HepG2 (cell line): Measurements from ENCODE around the gene FKBP10. TPM values are rescaled to one million over a fixed set of nuclear protein-coding genes. Genes with fewer than 3 reads are reported as not detected.

Experiments
- AKAP8 ChIP-seq: sonication (generic); formaldehyde crosslinking; IDR thresholded peaks from 2 replicates; pipeline ENCODE4 v1.5.1; 2020; ENCODE audit warnings: mild to moderate bottlenecking, missing genetic modification reagents
- ELF3 ChIP-seq: IDR thresholded peaks from 2 replicates; pipeline ENCODE4 v1.6.1; 2016; ENCODE audit warnings: missing genetic modification reagents, missing compliant biosample characterization
- MEF2D ChIP-seq: sonication (generic); formaldehyde crosslinking; IDR thresholded peaks from 2 replicates; pipeline ENCODE4 v1.5.1; 2020; ENCODE audit warnings: mild to moderate bottlenecking, missing genetic modification reagents
- TCF7 ChIP-seq: sonication (generic); IDR thresholded peaks from 2 replicates; pipeline ENCODE4 v1.6.1; 2016; ENCODE audit warnings: antibody characterized with exemption, low read depth
- ZFP91 ChIP-seq: sonication (generic); formaldehyde crosslinking; IDR thresholded peaks from 2 replicates; pipeline ENCODE4 v1.9.0; 2022; ENCODE audit warnings: missing genetic modification reagents, mild to moderate bottlenecking, borderline replicate concordance
- ZNF160 ChIP-seq: sonication (generic); formaldehyde crosslinking; IDR thresholded peaks from 2 replicates; pipeline ENCODE4 v1.8.0; 2022; ENCODE audit warnings: mild to moderate bottlenecking, inconsistent platforms, missing genetic modification reagents
- ZNF180 ChIP-seq: sonication (generic); formaldehyde crosslinking; IDR thresholded peaks from 2 replicates; pipeline ENCODE4 v1.4.0; 2020; ENCODE audit warnings: low read depth, missing genetic modification reagents, borderline replicate concordance
- ZNF414 ChIP-seq: sonication (generic); formaldehyde crosslinking; IDR thresholded peaks from 2 replicates; pipeline ENCODE4 v1.5.0; 2020; ENCODE audit warnings: missing genetic modification reagents
- ZNF562 ChIP-seq: sonication (generic); formaldehyde crosslinking; IDR thresholded peaks from 2 replicates; pipeline ENCODE4 v1.8.0; 2022; ENCODE audit warnings: missing genetic modification reagents, borderline replicate concordance
- ZNF614 ChIP-seq: IDR thresholded peaks from 2 replicates; pipeline ENCODE4 v1.6.1; 2018; ENCODE audit warnings: missing biosample characterization, missing genetic modification reagents, inconsistent platforms, borderline replicate concordance
- ZNF83 ChIP-seq: sonication (generic); formaldehyde crosslinking; IDR thresholded peaks from 2 replicates; pipeline ENCODE4 v1.4.0; 2020; ENCODE audit warnings: missing genetic modification reagents, mild to moderate bottlenecking, borderline replicate concordance
- polyA plus RNA-seq, 8 experiments: library from polyadenylated mRNA; depleted of rRNA in 3 of 8; stranded (reverse) in 7 of 8; unstranded in 1 of 8; fragments of >200 nt; fragmentation: Illumina TruSeq in 4 of 8; extraction: Trizol in 4 of 8; gene quantifications; 2 replicates each; pipeline versions ENCODE4 v1.2.1 to v1.2.3, GENCODE V29; 2011 to 2016; ENCODE audit warnings: low read depth in 4 of 8, missing spikeins in 1 of 8, mixed read lengths in 1 of 8; ENCODE audit not compliant: insufficient read depth in 1 of 8
- total RNA-seq, 5 experiments: library from RNA; depleted of rRNA; stranded (reverse); fragments of >200 nt; fragmentation: Illumina TruSeq; extraction: Trizol; gene quantifications; 2 replicates each; pipeline ENCODE4 v1.2.3, GENCODE V29; 2016; ENCODE audit warnings: low read depth in 1 of 5
- TF ChIP-seq, protein P1 (sequence below): sonication (generic); formaldehyde crosslinking; IDR thresholded peaks from 2 replicates; pipeline ENCODE4 v1.4.0; 2020; ENCODE audit warnings: missing genetic modification reagents
- TF ChIP-seq, protein P2 (sequence below): sonication (generic); formaldehyde crosslinking; IDR thresholded peaks from 2 replicates; pipeline ENCODE4 v1.5.0; 2020; ENCODE audit warnings: mild to moderate bottlenecking, missing genetic modification reagents
- TF ChIP-seq, protein P3 (sequence below): sonication (generic); formaldehyde crosslinking; IDR thresholded peaks from 2 replicates; pipeline ENCODE4 v1.5.1; 2020; ENCODE audit warnings: missing genetic modification reagents, mild to moderate bottlenecking, borderline replicate concordance
- TF ChIP-seq, protein P4 (sequence below), 2 experiments: sonication (generic) in 1 of 2; formaldehyde crosslinking in 1 of 2; IDR thresholded peaks; 2 replicates each; pipeline versions ENCODE4 v1.4.0 to v1.6.1; 2018 to 2020; ENCODE audit warnings: missing genetic modification reagents in 2 of 2, borderline replicate concordance in 1 of 2, low read depth in 1 of 2, mild to moderate bottlenecking in 1 of 2, missing biosample characterization in 1 of 2

Gene FKBP10
- total and polyA plus RNA-seq, 2 of the 13 experiments (the other 11 are each of a cell fraction or from before 2014, with no cell fraction given) = 149 to 573 TPM

DNA sequence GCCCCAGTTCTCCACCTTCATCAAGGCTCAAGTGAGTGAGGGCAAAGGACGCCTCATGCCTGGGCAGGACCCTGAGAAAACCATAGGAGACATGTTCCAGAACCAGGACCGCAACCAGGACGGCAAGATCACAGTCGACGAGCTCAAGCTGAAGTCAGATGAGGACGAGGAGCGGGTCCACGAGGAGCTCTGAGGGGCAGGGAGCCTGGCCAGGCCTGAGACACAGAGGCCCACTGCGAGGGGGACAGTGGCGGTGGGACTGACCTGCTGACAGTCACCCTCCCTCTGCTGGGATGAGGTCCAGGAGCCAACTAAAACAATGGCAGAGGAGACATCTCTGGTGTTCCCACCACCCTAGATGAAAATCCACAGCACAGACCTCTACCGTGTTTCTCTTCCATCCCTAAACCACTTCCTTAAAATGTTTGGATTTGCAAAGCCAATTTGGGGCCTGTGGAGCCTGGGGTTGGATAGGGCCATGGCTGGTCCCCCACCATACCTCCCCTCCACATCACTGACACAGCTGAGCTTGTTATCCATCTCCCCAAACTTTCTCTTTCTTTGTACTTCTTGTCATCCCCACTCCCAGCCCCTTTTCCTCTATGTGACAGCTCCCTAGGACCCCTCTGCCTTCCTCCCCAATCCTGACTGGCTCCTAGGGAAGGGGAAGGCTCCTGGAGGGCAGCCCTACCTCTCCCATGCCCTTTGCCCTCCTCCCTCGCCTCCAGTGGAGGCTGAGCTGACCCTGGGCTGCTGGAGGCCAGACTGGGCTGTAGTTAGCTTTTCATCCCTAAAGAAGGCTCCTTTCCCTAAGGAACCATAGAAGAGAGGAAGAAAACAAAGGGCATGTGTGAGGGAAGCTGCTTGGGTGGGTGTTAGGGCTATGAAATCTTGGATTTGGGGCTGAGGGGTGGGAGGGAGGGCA, 9.7 kb downstream of the FKBP10 start (continued):
- TF ChIP-seq, protein P1, sequence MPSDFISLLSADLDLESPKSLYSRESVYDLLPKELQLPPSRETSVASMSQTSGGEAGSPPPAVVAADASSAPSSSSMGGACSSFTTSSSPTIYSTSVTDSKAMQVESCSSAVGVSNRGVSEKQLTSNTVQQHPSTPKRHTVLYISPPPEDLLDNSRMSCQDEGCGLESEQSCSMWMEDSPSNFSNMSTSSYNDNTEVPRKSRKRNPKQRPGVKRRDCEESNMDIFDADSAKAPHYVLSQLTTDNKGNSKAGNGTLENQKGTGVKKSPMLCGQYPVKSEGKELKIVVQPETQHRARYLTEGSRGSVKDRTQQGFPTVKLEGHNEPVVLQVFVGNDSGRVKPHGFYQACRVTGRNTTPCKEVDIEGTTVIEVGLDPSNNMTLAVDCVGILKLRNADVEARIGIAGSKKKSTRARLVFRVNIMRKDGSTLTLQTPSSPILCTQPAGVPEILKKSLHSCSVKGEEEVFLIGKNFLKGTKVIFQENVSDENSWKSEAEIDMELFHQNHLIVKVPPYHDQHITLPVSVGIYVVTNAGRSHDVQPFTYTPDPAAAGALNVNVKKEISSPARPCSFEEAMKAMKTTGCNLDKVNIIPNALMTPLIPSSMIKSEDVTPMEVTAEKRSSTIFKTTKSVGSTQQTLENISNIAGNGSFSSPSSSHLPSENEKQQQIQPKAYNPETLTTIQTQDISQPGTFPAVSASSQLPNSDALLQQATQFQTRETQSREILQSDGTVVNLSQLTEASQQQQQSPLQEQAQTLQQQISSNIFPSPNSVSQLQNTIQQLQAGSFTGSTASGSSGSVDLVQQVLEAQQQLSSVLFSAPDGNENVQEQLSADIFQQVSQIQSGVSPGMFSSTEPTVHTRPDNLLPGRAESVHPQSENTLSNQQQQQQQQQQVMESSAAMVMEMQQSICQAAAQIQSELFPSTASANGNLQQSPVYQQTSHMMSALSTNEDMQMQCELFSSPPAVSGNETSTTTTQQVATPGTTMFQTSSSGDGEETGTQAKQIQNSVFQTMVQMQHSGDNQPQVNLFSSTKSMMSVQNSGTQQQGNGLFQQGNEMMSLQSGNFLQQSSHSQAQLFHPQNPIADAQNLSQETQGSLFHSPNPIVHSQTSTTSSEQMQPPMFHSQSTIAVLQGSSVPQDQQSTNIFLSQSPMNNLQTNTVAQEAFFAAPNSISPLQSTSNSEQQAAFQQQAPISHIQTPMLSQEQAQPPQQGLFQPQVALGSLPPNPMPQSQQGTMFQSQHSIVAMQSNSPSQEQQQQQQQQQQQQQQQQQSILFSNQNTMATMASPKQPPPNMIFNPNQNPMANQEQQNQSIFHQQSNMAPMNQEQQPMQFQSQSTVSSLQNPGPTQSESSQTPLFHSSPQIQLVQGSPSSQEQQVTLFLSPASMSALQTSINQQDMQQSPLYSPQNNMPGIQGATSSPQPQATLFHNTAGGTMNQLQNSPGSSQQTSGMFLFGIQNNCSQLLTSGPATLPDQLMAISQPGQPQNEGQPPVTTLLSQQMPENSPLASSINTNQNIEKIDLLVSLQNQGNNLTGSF = no peak
- TF ChIP-seq ZNF414 (CRISPR knock-in tag) (no peak), ZNF562 (CRISPR knock-in tag) (no peak), ELF3 (no peak), ZNF83 (CRISPR knock-in tag) (no peak), ZNF180 (CRISPR knock-in tag) (no peak), ZNF614 (CRISPR knock-in tag) (no peak), ZFP91 (CRISPR knock-in tag) (0 out of 2 replicates have a peak, but pooled peaks have one; percentile 11), ZNF160 (CRISPR knock-in tag) (no peak), MEF2D (CRISPR knock-in tag) (0 out of 2 replicates have a peak, but pooled peaks have one; percentile 26), TCF7 (no peak), AKAP8 (CRISPR knock-in tag) (0 out of 2 replicates have a peak, but pooled peaks have one; percentile 71)
- TF ChIP-seq, protein P2, sequence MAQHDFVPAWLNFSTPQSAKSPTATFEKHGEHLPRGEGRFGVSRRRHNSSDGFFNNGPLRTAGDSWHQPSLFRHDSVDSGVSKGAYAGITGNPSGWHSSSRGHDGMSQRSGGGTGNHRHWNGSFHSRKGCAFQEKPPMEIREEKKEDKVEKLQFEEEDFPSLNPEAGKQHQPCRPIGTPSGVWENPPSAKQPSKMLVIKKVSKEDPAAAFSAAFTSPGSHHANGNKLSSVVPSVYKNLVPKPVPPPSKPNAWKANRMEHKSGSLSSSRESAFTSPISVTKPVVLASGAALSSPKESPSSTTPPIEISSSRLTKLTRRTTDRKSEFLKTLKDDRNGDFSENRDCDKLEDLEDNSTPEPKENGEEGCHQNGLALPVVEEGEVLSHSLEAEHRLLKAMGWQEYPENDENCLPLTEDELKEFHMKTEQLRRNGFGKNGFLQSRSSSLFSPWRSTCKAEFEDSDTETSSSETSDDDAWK (CRISPR knock-in tag) = no peak
- TF ChIP-seq, protein P3, sequence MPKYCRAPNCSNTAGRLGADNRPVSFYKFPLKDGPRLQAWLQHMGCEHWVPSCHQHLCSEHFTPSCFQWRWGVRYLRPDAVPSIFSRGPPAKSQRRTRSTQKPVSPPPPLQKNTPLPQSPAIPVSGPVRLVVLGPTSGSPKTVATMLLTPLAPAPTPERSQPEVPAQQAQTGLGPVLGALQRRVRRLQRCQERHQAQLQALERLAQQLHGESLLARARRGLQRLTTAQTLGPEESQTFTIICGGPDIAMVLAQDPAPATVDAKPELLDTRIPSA = no peak
- TF ChIP-seq, protein P4, sequence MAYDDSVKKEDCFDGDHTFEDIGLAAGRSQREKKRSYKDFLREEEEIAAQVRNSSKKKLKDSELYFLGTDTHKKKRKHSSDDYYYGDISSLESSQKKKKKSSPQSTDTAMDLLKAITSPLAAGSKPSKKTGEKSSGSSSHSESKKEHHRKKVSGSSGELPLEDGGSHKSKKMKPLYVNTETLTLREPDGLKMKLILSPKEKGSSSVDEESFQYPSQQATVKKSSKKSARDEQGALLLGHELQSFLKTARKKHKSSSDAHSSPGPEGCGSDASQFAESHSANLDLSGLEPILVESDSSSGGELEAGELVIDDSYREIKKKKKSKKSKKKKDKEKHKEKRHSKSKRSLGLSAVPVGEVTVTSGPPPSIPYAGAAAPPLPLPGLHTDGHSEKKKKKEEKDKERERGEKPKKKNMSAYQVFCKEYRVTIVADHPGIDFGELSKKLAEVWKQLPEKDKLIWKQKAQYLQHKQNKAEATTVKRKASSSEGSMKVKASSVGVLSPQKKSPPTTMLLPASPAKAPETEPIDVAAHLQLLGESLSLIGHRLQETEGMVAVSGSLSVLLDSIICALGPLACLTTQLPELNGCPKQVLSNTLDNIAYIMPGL (CRISPR knock-in tag; IDR thresholded peaks at IDR 0.05; ENCODE audit: borderline replicate concordance in 1 of 2, low read depth in 1 of 2) = no peak
